IMR-90 (cell line): ENCODE data around the gene GOLT1A. TPM values are rescaled to one million over a fixed set of nuclear protein-coding genes. Genes with fewer than 3 reads are reported as not detected.

Experiments
- ATAC-seq: fragments of 200-7000 bp; cut with Tn5 transposase; 2 replicates; pipeline ENCODE4 v1.9.1; 2020; ENCODE audit warnings: low read depth, mild to moderate bottlenecking, moderate library complexity
- BruUV-seq: library from RNA; stranded (reverse); fragments of 400-500 nt; replicated peaks from 2 replicates; lab custom pipeline; 2021; lab: Mats Ljungman, UMichigan
- CTCF ChIA-PET: fragments of 300-600 bp; formaldehyde crosslinking; extraction: SDS; loops from one replicate; lab custom pipeline; 2021; ENCODE audit warnings: antibody characterized with exemption; lab: Yijun Ruan, JAX
- POLR2A ChIA-PET: fragments of 300-600 bp; sonication (Branson Sonifier 250); formaldehyde crosslinking; loops from one replicate; lab custom pipeline; 2022; ENCODE audit warnings: antibody characterized with exemption; ENCODE audit not compliant: unreplicated experiment; lab: Charles Lee
- DNase-seq: peaks from one replicate; pipeline ENCODE4 v3.0.0; 2013
- H2AFZ ChIP-seq: replicated peaks from 2 replicates; pipeline ENCODE3; 2013; ENCODE audit warnings: low read length, mild to moderate bottlenecking; ENCODE audit not compliant: poor library complexity
- H2AK5ac ChIP-seq: 2 replicates; pipeline ENCODE4 v1.6.1; 2013; ENCODE audit warnings: low read depth, low read length, inconsistent platforms
- H2AK9ac ChIP-seq: replicated peaks from 2 replicates; pipeline ENCODE3; 2013; ENCODE audit warnings: mild to moderate bottlenecking, low read depth, low read length, moderate library complexity; ENCODE audit not compliant: poor library complexity
- H2BK120ac ChIP-seq: 2 replicates; pipeline ENCODE4 v1.6.1; 2013; ENCODE audit warnings: low read depth, low read length, inconsistent platforms
- H2BK15ac ChIP-seq: 3 replicates; pipeline ENCODE4 v1.6.1; 2013; ENCODE audit warnings: low read depth, low read length, inconsistent platforms
- H2BK20ac ChIP-seq: 2 replicates; pipeline ENCODE4 v1.6.1; 2013; ENCODE audit warnings: low read depth, mild to moderate bottlenecking, inconsistent platforms, low read length, moderate library complexity
- H2BK5ac ChIP-seq: 2 replicates; pipeline ENCODE4 v1.6.1; 2013; ENCODE audit warnings: mild to moderate bottlenecking, low read depth, low read length, inconsistent platforms; ENCODE audit not compliant: poor library complexity, severe bottlenecking
- H3K14ac ChIP-seq: replicated peaks from 2 replicates; pipeline ENCODE4 v1.6.1; 2013; ENCODE audit warnings: low read depth, low read length, inconsistent platforms
- H3K18ac ChIP-seq: 2 replicates; pipeline ENCODE4 v1.6.1; 2013; ENCODE audit warnings: low read depth, low read length, control low read depth
- H3K23ac ChIP-seq: 2 replicates; pipeline ENCODE4 v1.6.1; 2013; ENCODE audit warnings: low read depth, low read length, inconsistent platforms
- H3K27ac ChIP-seq: 2 replicates; pipeline ENCODE4 v1.5.1; 2013; ENCODE audit warnings: mild to moderate bottlenecking, control low read depth, low read length; ENCODE audit not compliant: insufficient read depth
- H3K27me3 ChIP-seq: 2 replicates; pipeline ENCODE4 v1.6.1; 2013; ENCODE audit warnings: low read length; ENCODE audit not compliant: control insufficient read depth, insufficient read depth
- H3K36me3 ChIP-seq: 2 replicates; pipeline ENCODE4 v1.6.1; 2013; ENCODE audit warnings: low read length, mixed read lengths; ENCODE audit not compliant: control insufficient read depth, insufficient read depth
- H3K4ac ChIP-seq: 2 replicates; pipeline ENCODE4 v1.6.1; 2013; ENCODE audit warnings: low read depth, low read length, inconsistent platforms
- H3K4me1 ChIP-seq: 2 replicates; pipeline ENCODE4 v1.6.1; 2013; ENCODE audit warnings: low read length, mixed read lengths; ENCODE audit not compliant: control insufficient read depth, insufficient read depth
- H3K4me2 ChIP-seq: 2 replicates; pipeline ENCODE4 v1.6.1; 2013; ENCODE audit warnings: low read depth, mild to moderate bottlenecking, control low read depth, low read length, moderate library complexity
- H3K4me3 ChIP-seq: 2 replicates; pipeline ENCODE4 v1.5.1; 2013; ENCODE audit warnings: low read depth, mild to moderate bottlenecking, control low read depth, low read length, moderate library complexity; ENCODE audit not compliant: insufficient read depth
- H3K56ac ChIP-seq: 2 replicates; pipeline ENCODE4 v1.6.1; 2013; ENCODE audit warnings: low read length, inconsistent platforms; ENCODE audit not compliant: insufficient read depth; ENCODE audit errors: extremely low read depth
- H3K79me1 ChIP-seq, 2 experiments: 2 replicates each; pipeline ENCODE4 v1.6.1; 2013; ENCODE audit warnings: low read length in 2 of 2, inconsistent platforms in 1 of 2, low read depth in 1 of 2
- H3K9ac ChIP-seq: 2 replicates; pipeline ENCODE4 v1.6.1; 2013; ENCODE audit warnings: low read depth, low read length, control low read depth
- H3K9me1 ChIP-seq: 2 replicates; pipeline ENCODE4 v1.6.1; 2013; ENCODE audit warnings: low read length, inconsistent platforms; ENCODE audit not compliant: insufficient read depth
- H3K9me3 ChIP-seq: 2 replicates; pipeline ENCODE4 v1.6.1; 2013; ENCODE audit warnings: low read length; ENCODE audit not compliant: control insufficient read depth, insufficient read depth
- H4K20me1 ChIP-seq: 2 replicates; pipeline ENCODE4 v1.6.1; 2013; ENCODE audit warnings: low read length, inconsistent platforms; ENCODE audit not compliant: insufficient read depth
- H4K5ac ChIP-seq: 2 replicates; pipeline ENCODE4 v1.6.1; 2013; ENCODE audit warnings: mild to moderate bottlenecking, low read depth, low read length, control low read depth
- H4K8ac ChIP-seq, 2 experiments: 2 replicates each; pipeline ENCODE4 v1.6.1; 2013; ENCODE audit warnings: low read depth in 2 of 2, low read length in 2 of 2, control low read depth in 1 of 2, inconsistent platforms in 1 of 2
- H4K91ac ChIP-seq: 2 replicates; pipeline ENCODE4 v1.6.1; 2013; ENCODE audit warnings: low read depth, low read length, inconsistent platforms; ENCODE audit not compliant: insufficient read depth
- CHD1 ChIP-seq: IDR thresholded peaks from 2 replicates; pipeline ENCODE4 v1.6.1; 2012; ENCODE audit warnings: low read depth, low read length, improper control_type of control experiment
- CTCF ChIP-seq: conservative IDR thresholded peaks from 2 replicates; pipeline ENCODE4 v1.5.1; 2012; ENCODE audit warnings: mild to moderate bottlenecking, low read depth, low read length, improper control_type of control experiment
- MAFK ChIP-seq: IDR thresholded peaks from 2 replicates; pipeline ENCODE4 v1.6.1; 2012; ENCODE audit warnings: low read depth, low read length, improper control_type of control experiment
- NFE2L2 ChIP-seq: fragments of 150-350 bp; IDR thresholded peaks from 2 replicates; pipeline ENCODE4 v1.6.1; 2016; ENCODE audit warnings: low read depth, mild to moderate bottlenecking, low read length
- RFX5 ChIP-seq: IDR thresholded peaks from 2 replicates; pipeline ENCODE4 v1.8.0; 2012; ENCODE audit warnings: low read depth, mild to moderate bottlenecking, low read length, moderate library complexity
- USF2 ChIP-seq: fragments of 150-350 bp; IDR thresholded peaks from 2 replicates; pipeline ENCODE4 v1.6.1; 2017; ENCODE audit warnings: mild to moderate bottlenecking, antibody characterized with exemption, low read length, low read depth
- dilution Hi-C: fragments of 300-500 bp; cut with HindIII; formaldehyde crosslinking; loops from one replicate; pipeline ENCODE4 v1.14.3; 2018; ENCODE audit warnings: low sequenced_read_pairs; ENCODE audit not compliant: unreplicated experiment
- in situ Hi-C: fragments of 300-500 bp; cut with MboI; formaldehyde crosslinking; loops from 3 replicates; pipeline ENCODE4 v1.14.3; 2019; ENCODE audit warnings: low sequenced_read_pairs, inconsistent platforms, mixed read lengths
- intact Hi-C: fragments of 100-400 bp; cut with micrococcal nuclease; formaldehyde crosslinking; loops from 2 replicates; pipeline ENCODE4 v1.10.0; 2022
- polyA plus RNA-seq, 3 experiments: library from polyadenylated mRNA; depleted of rRNA; stranded (reverse); fragments of >200 nt; gene quantifications; 2 replicates each; pipeline ENCODE4 v1.2.3, GENCODE V29; 2012; ENCODE audit warnings: low replicate concordance in 1 of 3
- total RNA-seq: library from RNA; depleted of rRNA; stranded (reverse); fragments of >200 nt; gene quantifications from 2 replicates; pipeline ENCODE4 v1.2.3, GENCODE V29; 2012

The GOLT1A gene
- total and polyA plus RNA-seq, 2 of the 4 experiments (the other 2 are of a cell fraction), result 0.32 TPM; not detected in 1

- Histone ChIP-seq H2BK5ac (no peak overlapping the region), H2BK120ac (no peak overlapping the region), H4K20me1 (no peaks in the 10 kb centered on the region), H3K79me1 (no peaks in the 10 kb centered on the region), H3K4me3 (no peak overlapping the region), H3K36me3 (no peaks in the 10 kb centered on the region), H2BK15ac (no peak overlapping the region), H4K91ac (no peak overlapping the region), H2AK5ac (no peak overlapping the region), H3K18ac (no peak overlapping the region), H3K9me3 (no peaks in the 10 kb centered on the region), H3K4ac (no peak overlapping the region), H2AK9ac (no peak overlapping the region), H3K4me2 (no peak overlapping the region), H4K5ac (no peak overlapping the region), H3K23ac (no peak overlapping the region), H3K27me3 (no peaks in the 10 kb centered on the region), H2BK20ac (no peak overlapping the region), H3K14ac (no peak overlapping the region), H3K9me1 (peaks cover 16% of the 10 kb centered on the region; the same call in 1 of the 2 replicates), H3K4me1 (peaks cover 3% of the 10 kb centered on the region; the same call in 1 of the 2 replicates), H4K8ac (no peak overlapping the region), H3K56ac (no peak overlapping the region), H2AFZ (no peak overlapping the region), H3K9ac (no peak overlapping the region), H3K27ac (no peak overlapping the region)
- BruUV-seq, result no TSS peak
- no peak for TF ChIP-seq USF2
- no peak for TF ChIP-seq CHD1
- TF ChIP-seq MAFK, result no peak
- TF ChIP-seq CTCF, result no peak
- TF ChIP-seq NFE2L2, result no peak
- TF ChIP-seq RFX5, result peak; percentile 93
- ChIA-PET CTCF (interaction anchor here (2.1 to 3.0 kb wide), 4 partner anchors 37 to 157 kb away, joined by 9 to 32 read pairs (median 18); partner anchors contain the start of genes PLEKHA6 and REN), POLR2A (no interaction called here)
- intact Hi-C loops (no loop called here), dilution Hi-C loops (no loop called here), in situ Hi-C loops (loop anchor here (5.0 kb wide), 1 partner anchor 38 kb away; the partner anchor contains the start of gene REN)
- ATAC-seq (no peak), DNase-seq (no peak)
Measured at GRCh38 chr1:204205486-204205885, 8.3 kb downstream of the GOLT1A start.
